NK-92 treated with Interleukin-12 subunit alpha and Interleukin-12 subunit beta, amount 100 ng/mL, for 24 hours (cell line): Measurements from ENCODE around the gene THAP8.
A peak's percentile ranks its signal among the peaks of the same experiment; 100 is the strongest.
"Not testable (repeated sequence)": the region's sequence is repeated elsewhere in the genome, so short reads cannot be mapped to it uniquely, and the experiment has no call there.

Experiments
- DNase-seq: peaks from one replicate; lab custom pipeline; 2025; lab: John Stamatoyannopoulos, UW

The THAP8 gene

GRCh38 chr19:36068810-36069499 lies 14.9 kb upstream of the THAP8 start:
- DNase-seq: not testable (repeated sequence)

GRCh38 chr19:36067681-36068080 lies 13.6 kb upstream of the THAP8 start:
- no peak for DNase-seq

- no peak for DNase-seq
Observed at GRCh38 chr19:36064826-36065225, 10.7 kb upstream of the THAP8 start.

- no peak for DNase-seq
Observed at GRCh38 chr19:36061367-36061766, 7.3 kb upstream of the THAP8 start.

- no peak for DNase-seq
Observed at GRCh38 chr19:36060430-36060829, 6.3 kb upstream of the THAP8 start.

GRCh38 chr19:36059180-36059910 lies 5.3 kb upstream of the THAP8 start:
- no peak for DNase-seq

- no peak for DNase-seq
Observed at GRCh38 chr19:36058481-36059179, 4.5 kb upstream of the THAP8 start.

- peak; percentile 94 for DNase-seq
Observed at GRCh38 chr19:36054733-36055686, 925 bp upstream of the THAP8 start, which contains the start of gene WDR62. Gene WDR62 (plus strand): TSS chr19:36054897. CDS start chr19:36054972, 75 bp downstream.

GRCh38 chr19:36051637-36052036 lies 2.4 kb downstream of the THAP8 start:
- no peak for DNase-seq

- DNase-seq: no peak
Observed at GRCh38 chr19:36051236-36051635, 2.8 kb downstream of the THAP8 start.

GRCh38 chr19:36049080-36049698 lies 4.9 kb downstream of the THAP8 start:
- DNase-seq: no peak

GRCh38 chr19:36047835-36048234 lies 6.2 kb downstream of the THAP8 start:
- DNase-seq: no peak

GRCh38 chr19:36046443-36047050 lies 7.5 kb downstream of the THAP8 start:
- DNase-seq: no peak

- no peak for DNase-seq
Observed at GRCh38 chr19:36043952-36044351, 10.1 kb downstream of the THAP8 start.

GRCh38 chr19:36041831-36042230 lies 12.3 kb downstream of the THAP8 start:
- DNase-seq: no peak

GRCh38 chr19:36041092-36041491 lies 13.0 kb downstream of the THAP8 start:
- DNase-seq: not testable (repeated sequence)

GRCh38 chr19:36040495-36040894 lies 13.6 kb downstream of the THAP8 start:
- DNase-seq: no peak

GRCh38 chr19:36032251-36033104 lies 21.6 kb downstream of the THAP8 start, which contains the start of gene CLIP3:
Gene CLIP3 (minus strand): TSS chr19:36032873. CDS start chr19:36032357, 516 bp downstream.
- DNase-seq: no peak

GRCh38 chr19:36031308-36031707 lies 22.8 kb downstream of the THAP8 start:
- DNase-seq: no peak
